ENCODE results near the gene GFOD1.

The GFOD1 gene

GRCh38 chr6:13308332-13308731 lies 179.1 kb downstream of the GFOD1 start:
- H3K9me2 ChIP-seq (replicated peaks; ENCODE audit: control insufficient read depth, low read length), result no peaks in the 10 kb centered on the region
- H3K27me3 ChIP-seq (ENCODE audit: control insufficient read depth, low read length), result no peaks in the 10 kb centered on the region
- peaks cover 25% of the 10 kb centered on the region for H3K36me3 ChIP-seq (ENCODE audit: control insufficient read depth, low read length)
- no peak overlapping the region for H3K4me3 ChIP-seq (ENCODE audit: low read length)
- H3K9me3 ChIP-seq (ENCODE audit: control insufficient read depth, insufficient read depth, low read length), result no peaks in the 10 kb centered on the region
- TF ChIP-seq CTCF (IDR thresholded peaks at IDR 0.05; ENCODE audit: low read depth, low read length, poor library complexity, severe bottlenecking) (no peak), EZH2phosphoT487 (IDR thresholded peaks at IDR 0.05; ENCODE audit: borderline replicate concordance, low read length) (no peak)
- no peaks in the 10 kb centered on the region for H3F3A ChIP-seq (ENCODE audit: control insufficient read depth, insufficient read depth)
- H3K79me2 ChIP-seq (ENCODE audit: control insufficient read depth, low read length), result no peaks in the 10 kb centered on the region
- H4K20me1 ChIP-seq (ENCODE audit: control insufficient read depth, insufficient read depth, low read depth, low read length), result no peaks in the 10 kb centered on the region; the same call in 1 of the 2 replicates
- no peak overlapping the region for H3K27ac ChIP-seq (ENCODE audit: low read depth, low read length)
- H3K4me2 ChIP-seq (ENCODE audit: low read length), result no peak overlapping the region
- peaks cover 24% of the 10 kb centered on the region for H3K4me1 ChIP-seq (ENCODE audit: control insufficient read depth, low read length)
